Tibial nerve (tissue), 4 donors: ENCODE results near the gene NEB.

Source experiments
- EP300 ChIP-seq, 2 donors: sonication (generic); formaldehyde crosslinking; IDR thresholded peaks; one replicate each; pipeline ENCODE4 v1.6.1; 2017; ENCODE audit warnings: antibody characterized with exemption in 2 of 2, mild to moderate bottlenecking in 1 of 2
- POLR2A ChIP-seq, 2 donors: fragments of 450-650 bp; IDR thresholded peaks; one replicate each; pipeline ENCODE4 v1.6.1; 2017; ENCODE audit warnings: antibody characterized with exemption in 2 of 2, mild to moderate bottlenecking in 2 of 2, moderate library complexity in 2 of 2
- TF ChIP-seq, protein P1 (sequence below), 5 experiments: fragments of 200-600 bp in 3 of 5; fragments of 450-650 bp in 2 of 5; sonication (generic) in 3 of 5; IDR thresholded peaks; one replicate each; pipeline ENCODE4 v1.5.1; 2016 to 2019; ENCODE audit warnings: antibody characterized with exemption in 5 of 5, mild to moderate bottlenecking in 3 of 5, moderate library complexity in 2 of 5

DNA sequence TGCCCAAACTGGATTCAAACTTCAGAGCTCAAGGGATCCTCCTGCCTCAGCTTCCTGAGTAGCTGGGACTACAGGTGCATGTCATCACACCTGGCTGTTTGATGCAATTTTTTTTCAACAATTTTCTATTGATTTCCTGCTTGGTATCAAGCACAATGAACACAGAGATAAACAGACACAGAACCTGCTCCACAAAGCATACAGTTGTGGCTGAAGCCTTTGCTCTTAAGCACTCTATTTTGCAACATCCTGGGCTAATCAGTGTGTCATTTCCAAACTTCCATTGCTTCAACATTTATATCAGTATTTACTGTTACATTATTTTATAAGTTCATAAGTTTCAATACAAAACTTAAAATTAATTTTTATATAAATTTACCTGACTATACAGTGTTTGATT lies 79.4 kb downstream of the NEB start:
- TF ChIP-seq POLR2A (IDR thresholded peaks at IDR 0.05) (no peak), EP300 (IDR thresholded peaks at IDR 0.05) (no peak)
- TF ChIP-seq, protein P1, sequence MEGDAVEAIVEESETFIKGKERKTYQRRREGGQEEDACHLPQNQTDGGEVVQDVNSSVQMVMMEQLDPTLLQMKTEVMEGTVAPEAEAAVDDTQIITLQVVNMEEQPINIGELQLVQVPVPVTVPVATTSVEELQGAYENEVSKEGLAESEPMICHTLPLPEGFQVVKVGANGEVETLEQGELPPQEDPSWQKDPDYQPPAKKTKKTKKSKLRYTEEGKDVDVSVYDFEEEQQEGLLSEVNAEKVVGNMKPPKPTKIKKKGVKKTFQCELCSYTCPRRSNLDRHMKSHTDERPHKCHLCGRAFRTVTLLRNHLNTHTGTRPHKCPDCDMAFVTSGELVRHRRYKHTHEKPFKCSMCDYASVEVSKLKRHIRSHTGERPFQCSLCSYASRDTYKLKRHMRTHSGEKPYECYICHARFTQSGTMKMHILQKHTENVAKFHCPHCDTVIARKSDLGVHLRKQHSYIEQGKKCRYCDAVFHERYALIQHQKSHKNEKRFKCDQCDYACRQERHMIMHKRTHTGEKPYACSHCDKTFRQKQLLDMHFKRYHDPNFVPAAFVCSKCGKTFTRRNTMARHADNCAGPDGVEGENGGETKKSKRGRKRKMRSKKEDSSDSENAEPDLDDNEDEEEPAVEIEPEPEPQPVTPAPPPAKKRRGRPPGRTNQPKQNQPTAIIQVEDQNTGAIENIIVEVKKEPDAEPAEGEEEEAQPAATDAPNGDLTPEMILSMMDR (IDR thresholded peaks at IDR 0.05), result no peak
